ENCODE data around the gene RAB34. TPM values are rescaled to one million over a fixed set of nuclear protein-coding genes. Genes with fewer than 3 reads are reported as not detected.

The RAB34 gene
- 42.5 and 68.7 TPM in 2 replicates for total RNA-seq

DNA sequence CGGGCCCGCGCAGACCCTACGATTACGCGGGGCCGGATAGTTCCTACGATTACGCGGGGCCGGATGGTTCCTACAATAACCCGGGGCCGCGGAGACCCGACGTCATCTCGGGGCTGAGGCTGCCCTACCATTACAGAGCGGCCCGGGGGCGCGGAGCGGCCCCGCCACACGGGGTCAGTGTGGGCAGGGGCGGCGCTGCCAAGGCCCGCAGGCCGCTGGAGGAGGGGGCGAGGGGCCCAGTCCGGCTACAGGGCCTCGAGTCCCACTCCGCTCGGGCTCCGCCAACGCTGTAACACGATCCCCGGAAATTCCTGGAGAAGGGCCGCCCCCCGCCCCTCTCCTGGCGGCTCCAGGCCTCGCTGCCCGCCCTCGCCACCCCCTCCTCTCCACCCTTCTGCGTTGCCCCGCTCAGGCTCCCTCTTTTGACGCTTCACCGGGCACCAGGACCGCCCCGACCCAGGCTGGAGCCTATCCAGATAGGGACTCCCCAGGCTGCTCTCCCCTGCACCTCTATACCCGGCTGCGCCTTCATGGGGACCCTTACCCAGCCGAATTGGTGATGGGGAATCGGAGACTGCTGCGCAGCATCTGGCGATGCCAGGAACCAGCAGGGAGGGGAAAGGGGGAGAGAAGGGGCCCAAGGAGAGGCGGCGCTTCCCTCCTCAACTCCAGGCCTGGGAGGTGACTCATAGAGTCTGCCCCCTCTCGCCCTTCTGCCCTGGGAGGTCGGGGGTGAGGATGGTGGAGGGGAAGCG lies at the start of gene RAB34:
TSS of gene RAB34 (minus strand) at position 291 of the 755 bp plus-strand sequence. CDS start 602 bp downstream, outside the sequence.
- peak; percentile 61 for DNase-seq (ENCODE audit: low read depth)
- Histone ChIP-seq H3K27me3 (ENCODE audit: control insufficient read depth, insufficient read depth, low read length) (no peaks in the 10 kb centered on the region), H3K4me3 (ENCODE audit: low read depth, low read length) (peak within 1 kb of the TSS; percentile 63), H3K36me3 (ENCODE audit: control insufficient read depth, insufficient read depth, low read length) (peaks cover 19% of the 10 kb centered on the region)
- TF ChIP-seq, protein P1, sequence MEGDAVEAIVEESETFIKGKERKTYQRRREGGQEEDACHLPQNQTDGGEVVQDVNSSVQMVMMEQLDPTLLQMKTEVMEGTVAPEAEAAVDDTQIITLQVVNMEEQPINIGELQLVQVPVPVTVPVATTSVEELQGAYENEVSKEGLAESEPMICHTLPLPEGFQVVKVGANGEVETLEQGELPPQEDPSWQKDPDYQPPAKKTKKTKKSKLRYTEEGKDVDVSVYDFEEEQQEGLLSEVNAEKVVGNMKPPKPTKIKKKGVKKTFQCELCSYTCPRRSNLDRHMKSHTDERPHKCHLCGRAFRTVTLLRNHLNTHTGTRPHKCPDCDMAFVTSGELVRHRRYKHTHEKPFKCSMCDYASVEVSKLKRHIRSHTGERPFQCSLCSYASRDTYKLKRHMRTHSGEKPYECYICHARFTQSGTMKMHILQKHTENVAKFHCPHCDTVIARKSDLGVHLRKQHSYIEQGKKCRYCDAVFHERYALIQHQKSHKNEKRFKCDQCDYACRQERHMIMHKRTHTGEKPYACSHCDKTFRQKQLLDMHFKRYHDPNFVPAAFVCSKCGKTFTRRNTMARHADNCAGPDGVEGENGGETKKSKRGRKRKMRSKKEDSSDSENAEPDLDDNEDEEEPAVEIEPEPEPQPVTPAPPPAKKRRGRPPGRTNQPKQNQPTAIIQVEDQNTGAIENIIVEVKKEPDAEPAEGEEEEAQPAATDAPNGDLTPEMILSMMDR (IDR thresholded peaks at IDR 0.05; ENCODE audit: insufficient read depth, low read length, severe bottlenecking): peak; percentile 49
- no peak for FAIRE-seq

- FAIRE-seq (no peak), DNase-seq (ENCODE audit: low read depth) (no peak)
- no peaks in the 10 kb centered on the region for H3K27me3 ChIP-seq (ENCODE audit: control insufficient read depth, insufficient read depth, low read length)
- peaks cover 14% of the 10 kb centered on the region for H3K36me3 ChIP-seq (ENCODE audit: control insufficient read depth, insufficient read depth, low read length)
- TF ChIP-seq, protein P1 (IDR thresholded peaks at IDR 0.05; ENCODE audit: insufficient read depth, low read length, severe bottlenecking): no peak
- H3K4me3 ChIP-seq (ENCODE audit: low read depth, low read length): no peak overlapping the region
Measured at GRCh38 chr17:28765038-28765437, 47.4 kb upstream of the RAB34 start.

- TF ChIP-seq, protein P1 (IDR thresholded peaks at IDR 0.05; ENCODE audit: insufficient read depth, low read length, severe bottlenecking): peak; percentile 57
- DNase-seq (ENCODE audit: low read depth) (peak; percentile 67), FAIRE-seq (no peak)
- Histone ChIP-seq H3K4me3 (ENCODE audit: low read depth, low read length) (no peak overlapping the region), H3K27me3 (ENCODE audit: control insufficient read depth, insufficient read depth, low read length) (no peaks in the 10 kb centered on the region), H3K36me3 (ENCODE audit: control insufficient read depth, insufficient read depth, low read length) (peaks cover 23% of the 10 kb centered on the region)
Measured at GRCh38 chr17:28763804-28764266, 46.2 kb upstream of the RAB34 start.

- Histone ChIP-seq H3K36me3 (ENCODE audit: control insufficient read depth, insufficient read depth, low read length) (peaks cover 29% of the 10 kb centered on the region), H3K27me3 (ENCODE audit: control insufficient read depth, insufficient read depth, low read length) (no peaks in the 10 kb centered on the region), H3K4me3 (ENCODE audit: low read depth, low read length) (no peak overlapping the region)
- DNase-seq (ENCODE audit: low read depth) (no peak), FAIRE-seq (no peak)
- TF ChIP-seq, protein P1 (IDR thresholded peaks at IDR 0.05; ENCODE audit: insufficient read depth, low read length, severe bottlenecking): no peak
Measured at GRCh38 chr17:28763137-28763799, 45.6 kb upstream of the RAB34 start.

DNA sequence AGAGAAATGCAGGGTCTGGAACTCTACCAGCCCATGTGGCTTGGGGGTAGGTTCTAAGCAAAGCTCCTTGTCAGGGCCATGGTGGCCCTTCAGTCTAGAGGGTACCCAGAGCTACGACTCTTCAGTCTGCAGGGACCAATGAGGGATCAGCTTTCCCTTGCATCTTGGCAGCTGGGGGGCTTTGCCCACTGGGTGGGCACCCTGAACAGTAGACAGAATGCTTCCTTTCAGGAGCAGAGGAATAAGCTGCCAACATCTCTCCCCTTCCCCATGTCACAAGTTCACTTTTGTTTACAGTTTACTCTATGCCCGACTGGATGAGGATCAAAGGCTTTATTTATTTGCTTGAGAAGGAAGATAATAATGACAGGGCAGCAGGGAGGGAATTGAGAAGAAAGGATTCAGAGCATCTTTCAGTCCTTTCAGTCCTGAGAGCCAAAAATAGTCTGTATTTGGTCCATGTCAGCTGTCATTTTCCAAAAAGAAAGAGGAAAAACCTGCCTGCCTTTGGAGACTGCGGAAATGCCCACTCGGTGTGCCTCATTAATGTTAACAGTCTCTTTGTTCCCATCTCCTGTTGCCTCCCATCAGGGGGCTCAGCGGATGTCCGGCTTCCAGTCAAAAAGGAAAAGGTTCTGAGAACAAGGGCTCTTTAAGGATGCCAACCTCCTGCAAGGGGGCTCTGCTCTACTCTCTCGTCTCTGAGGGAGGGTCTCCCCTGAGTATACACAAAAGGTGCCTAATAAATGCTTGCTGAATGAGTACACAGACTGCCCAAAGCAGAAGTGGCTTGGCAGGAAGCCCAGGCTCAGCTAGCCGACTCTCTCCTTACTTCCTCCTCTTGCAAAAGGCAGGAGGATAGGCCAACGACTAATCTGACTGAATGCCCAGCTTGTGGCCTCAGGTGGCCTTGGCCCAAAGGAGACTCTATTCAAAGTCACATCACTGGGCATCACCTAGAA lies 43.2 kb upstream of the RAB34 start:
- Histone ChIP-seq H3K27me3 (ENCODE audit: control insufficient read depth, insufficient read depth, low read length) (no peaks in the 10 kb centered on the region), H3K36me3 (ENCODE audit: control insufficient read depth, insufficient read depth, low read length) (peaks cover 26% of the 10 kb centered on the region), H3K4me3 (ENCODE audit: low read depth, low read length) (no peak overlapping the region)
- no peak for FAIRE-seq
- peak; percentile 56 for DNase-seq (ENCODE audit: low read depth)
- TF ChIP-seq, protein P1 (IDR thresholded peaks at IDR 0.05; ENCODE audit: insufficient read depth, low read length, severe bottlenecking): no peak
